HPDE6-E6E7 (cell line): ENCODE results near the gene KLRF1.
"Not testable (repeated sequence)": the region's sequence is repeated elsewhere in the genome, so short reads cannot be mapped to it uniquely, and the experiment has no call there.

Experiments used
- DNase-seq: peaks from one replicate; pipeline ENCODE4 v3.0.0; 2011; ENCODE audit warnings: missing footprints; ENCODE audit errors: extremely low spot score

KLRF1 gene

GRCh38 chr12:9869307-9870161 is 42.3 kb downstream of the KLRF1 start, which contains the start of gene CLEC2B:
Gene CLEC2B (minus strand): TSS chr12:9869354.
- peak; percentile 22 for DNase-seq

GRCh38 chr12:9870286-9870866 is 43.1 kb downstream of the KLRF1 start:
- DNase-seq, result no peak

GRCh38 chr12:9872162-9872561 is 44.9 kb downstream of the KLRF1 start:
- DNase-seq, result no peak

GRCh38 chr12:9872742-9873141 is 45.5 kb downstream of the KLRF1 start:
- DNase-seq, result peak; percentile 56

GRCh38 chr12:9876120-9876519 is 48.8 kb downstream of the KLRF1 start:
- DNase-seq, result not testable (repeated sequence)

GRCh38 chr12:9880532-9881078 is 53.3 kb downstream of the KLRF1 start:
- no peak for DNase-seq

GRCh38 chr12:9881246-9881645 is 54.0 kb downstream of the KLRF1 start, which contains the start of gene KLRF2:
Gene KLRF2 (plus strand): TSS chr12:9881489. CDS start chr12:9881596, 107 bp downstream.
- DNase-seq, result no peak

- DNase-seq, result no peak
These were observed 54.7 kb downstream of the KLRF1 start for GRCh38 chr12:9881988-9882387.

- no peak for DNase-seq
These were observed 55.9 kb downstream of the KLRF1 start for GRCh38 chr12:9883175-9883574.

GRCh38 chr12:9888665-9889273 is 61.5 kb downstream of the KLRF1 start:
- DNase-seq, result no peak
